Peyer's patch (tissue), 4 donors: Measurements from ENCODE around the gene KRT17. TPM values are rescaled to one million over a fixed set of nuclear protein-coding genes. Genes with fewer than 3 reads are reported as not detected.
"Not testable (repeated sequence)": the region's sequence is repeated elsewhere in the genome, so short reads cannot be mapped to it uniquely, and the experiment has no call there.

Source experiments
- DNase-seq, 3 donors: peaks; one replicate each; pipeline ENCODE4 v3.0.0-alpha.2; 2017 to 2019
- H3K27ac ChIP-seq, 4 donors: fragments of 200-600 bp; sonication (generic); one replicate each; pipeline ENCODE4 v1.5.1; 2016 to 2019
- H3K27me3 ChIP-seq, 2 donors: fragments of 200-600 bp; sonication (generic); one replicate each; pipeline ENCODE4 v1.5.1; 2019
- H3K36me3 ChIP-seq, 3 donors: fragments of 200-600 bp; sonication (generic); one replicate each; pipeline ENCODE4 v1.5.1; 2016 to 2019
- H3K4me1 ChIP-seq, 4 donors: fragments of 200-600 bp; sonication (generic); one replicate each; pipeline ENCODE4 v1.5.1; 2016 to 2019
- H3K4me3 ChIP-seq, 4 donors: fragments of 200-600 bp; sonication (generic); 1 replicate in 3 of 4; 2 replicates in 1 of 4; pipeline ENCODE4 v1.5.1; 2016 to 2019; ENCODE audit warnings: mild to moderate bottlenecking in 1 of 4
- H3K9me3 ChIP-seq, 4 donors: fragments of 200-600 bp; sonication (generic); one replicate each; pipeline ENCODE4 v1.5.1; 2016 to 2019; ENCODE audit warnings: mild to moderate bottlenecking in 1 of 4
- CTCF ChIP-seq, 6 experiments: fragments of 450-650 bp in 4 of 6; fragments of 200-600 bp in 2 of 6; sonication (generic) in 1 of 6; IDR thresholded peaks; one replicate each; pipeline ENCODE4 v1.5.1; 2017 to 2019; ENCODE audit warnings: antibody characterized with exemption in 6 of 6, mild to moderate bottlenecking in 3 of 6, moderate library complexity in 1 of 6
- POLR2A ChIP-seq, 2 donors: fragments of 450-650 bp; IDR thresholded peaks; one replicate each; pipeline ENCODE4 v1.5.1; 2017; ENCODE audit warnings: antibody characterized with exemption in 2 of 2, mild to moderate bottlenecking in 2 of 2, moderate library complexity in 2 of 2
- total RNA-seq, 4 donors: library from RNA; depleted of rRNA; stranded (reverse); fragments of >200 nt; gene quantifications; one replicate each; pipeline ENCODE4 v1.1.0, GENCODE V29; 2016

KRT17 gene
- total RNA-seq, 4 donors from 2014 or later: 2.7 TPM; not detected in 3

DNA sequence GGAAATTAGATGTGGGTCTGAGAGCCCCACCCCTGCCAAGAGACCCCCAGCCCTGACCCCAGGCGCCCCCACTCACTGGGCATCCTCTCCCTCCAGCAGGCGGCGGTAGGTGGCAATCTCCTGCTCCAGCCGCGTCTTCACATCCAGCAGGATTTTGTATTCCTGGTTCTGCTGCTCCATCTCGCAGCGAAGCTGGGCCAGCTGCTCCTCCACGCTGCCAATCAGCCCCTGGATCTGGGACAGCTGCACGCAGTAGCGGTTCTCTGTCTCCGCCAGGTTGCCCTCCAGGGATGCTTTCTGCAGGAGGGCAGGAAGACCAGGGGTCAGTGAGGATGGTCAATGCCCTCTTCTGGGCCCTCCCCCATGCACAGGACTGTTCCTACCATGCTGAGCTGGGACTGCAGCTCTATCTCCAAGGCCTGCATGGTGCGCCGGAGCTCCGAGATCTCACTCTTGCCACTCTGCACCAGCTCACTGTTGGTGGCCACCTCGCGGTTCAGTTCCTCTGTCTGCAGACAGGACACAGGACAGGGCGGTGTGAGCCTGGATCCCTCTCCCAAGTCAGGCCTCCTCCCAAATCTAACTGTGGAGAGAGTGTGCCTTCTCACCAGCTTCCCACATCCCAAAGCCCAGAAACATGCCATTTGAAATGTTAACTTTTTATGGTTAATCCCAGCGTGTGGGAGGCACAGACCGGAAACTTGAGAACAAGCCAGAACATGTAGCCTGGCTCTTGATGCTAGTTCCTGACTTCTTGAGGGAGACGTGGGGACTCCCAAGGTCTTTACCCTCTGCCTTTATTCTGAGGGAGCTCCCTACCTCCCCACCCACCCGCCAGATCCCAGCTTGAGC, 3.6 kb downstream of the KRT17 start:
- Histone ChIP-seq H3K36me3 (no peaks in the 10 kb centered on the region), H3K9me3 (no peaks in the 10 kb centered on the region), H3K27ac (no peak overlapping the region), H3K4me3 (no peak overlapping the region), H3K4me1 (no peaks in the 10 kb centered on the region), H3K27me3 (no peaks in the 10 kb centered on the region)
- DNase-seq: peak in 1 of 3 donors; percentile 38
- TF ChIP-seq CTCF (IDR thresholded peaks at IDR 0.05) (no peak), POLR2A (IDR thresholded peaks at IDR 0.05) (no peak)

DNA sequence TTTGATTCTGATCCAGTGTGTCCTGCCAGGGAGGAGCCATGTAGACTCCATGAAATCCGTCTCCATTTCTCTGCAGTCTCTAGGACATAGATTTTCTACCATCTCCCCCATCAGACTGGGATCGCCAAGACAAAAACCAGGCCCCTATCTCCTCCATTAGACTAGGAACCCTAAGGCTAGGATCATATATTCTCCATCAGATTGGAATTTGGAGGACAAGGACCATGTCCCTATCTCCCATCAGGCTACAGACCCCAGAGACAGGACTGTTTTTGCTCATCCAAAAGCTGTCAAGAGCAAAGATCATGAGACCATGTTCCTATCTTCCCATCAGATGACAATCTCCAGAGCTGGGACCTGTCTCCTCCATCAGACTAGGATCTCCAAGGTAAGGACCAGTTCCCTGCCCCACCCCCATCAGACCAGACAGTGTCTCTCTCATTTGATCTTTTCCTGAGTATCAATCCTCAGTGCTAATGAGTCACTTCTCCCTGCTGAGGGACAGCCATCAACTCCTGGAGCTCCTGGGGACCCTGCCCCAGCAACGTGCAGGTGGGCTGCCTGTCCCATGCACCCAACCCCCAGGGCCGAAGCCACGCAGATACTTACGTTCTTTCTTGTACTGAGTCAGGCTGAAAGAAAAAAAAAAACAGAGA, 4.3 kb downstream of the KRT17 start:
- H3K27me3 ChIP-seq, DNase-seq, H3K9me3 ChIP-seq, H3K4me3 ChIP-seq, H3K36me3 ChIP-seq, H3K27ac ChIP-seq, H3K4me1 ChIP-seq: not testable (repeated sequence)

DNA sequence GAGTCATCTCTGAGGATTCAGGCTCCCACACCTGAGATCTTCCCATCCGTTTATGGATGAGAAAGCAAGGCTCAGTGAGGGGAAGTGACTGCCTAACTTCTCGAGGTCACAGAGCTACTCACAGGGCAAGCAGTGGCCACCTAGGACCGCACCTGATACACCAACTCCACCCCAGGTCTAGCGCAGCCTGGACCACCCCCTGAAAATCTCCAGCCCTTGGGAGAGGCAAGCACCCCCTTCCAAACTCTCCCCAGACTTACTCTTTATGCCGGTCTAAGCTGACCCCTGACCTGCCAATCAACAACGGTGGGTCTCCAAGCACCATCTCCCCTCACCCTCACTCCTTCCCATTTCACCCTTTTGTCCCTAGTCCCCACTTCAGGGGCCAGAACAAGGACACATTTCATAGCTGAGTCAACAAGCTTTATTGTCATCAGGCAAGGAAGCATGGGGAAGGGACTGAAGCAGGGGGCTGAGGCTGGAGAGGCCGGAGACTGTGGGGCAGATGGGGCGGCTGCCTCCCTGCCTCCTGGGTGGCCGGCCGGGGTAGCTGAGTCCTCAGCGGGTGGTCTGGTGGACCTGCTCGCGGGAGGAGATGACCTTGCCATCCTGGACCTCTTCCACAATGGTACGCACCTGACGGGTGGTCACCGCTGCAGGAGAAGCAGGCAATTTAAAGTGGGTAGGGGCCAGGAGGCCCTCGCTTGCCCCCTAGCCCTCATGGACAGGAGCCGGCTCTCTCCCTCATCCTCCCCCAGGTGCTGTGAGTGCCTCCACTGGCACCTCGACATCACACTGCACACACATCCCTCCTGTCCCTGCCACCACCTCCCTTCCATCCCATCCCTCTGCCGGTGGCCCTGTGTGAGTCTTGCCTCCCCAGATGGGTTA, 5.1 kb downstream of the KRT17 start:
- no peak overlapping the region for H3K4me3 ChIP-seq
- DNase-seq: peak in 1 of 3 donors; percentile 30
- H3K36me3 ChIP-seq: no peaks in the 10 kb centered on the region
- no peaks in the 10 kb centered on the region for H3K27me3 ChIP-seq
- no peaks in the 10 kb centered on the region for H3K9me3 ChIP-seq
- H3K4me1 ChIP-seq: no peaks in the 10 kb centered on the region
- no peak overlapping the region for H3K27ac ChIP-seq
- TF ChIP-seq CTCF (IDR thresholded peaks at IDR 0.05): no peak
- no peak for TF ChIP-seq POLR2A (IDR thresholded peaks at IDR 0.05)

DNA sequence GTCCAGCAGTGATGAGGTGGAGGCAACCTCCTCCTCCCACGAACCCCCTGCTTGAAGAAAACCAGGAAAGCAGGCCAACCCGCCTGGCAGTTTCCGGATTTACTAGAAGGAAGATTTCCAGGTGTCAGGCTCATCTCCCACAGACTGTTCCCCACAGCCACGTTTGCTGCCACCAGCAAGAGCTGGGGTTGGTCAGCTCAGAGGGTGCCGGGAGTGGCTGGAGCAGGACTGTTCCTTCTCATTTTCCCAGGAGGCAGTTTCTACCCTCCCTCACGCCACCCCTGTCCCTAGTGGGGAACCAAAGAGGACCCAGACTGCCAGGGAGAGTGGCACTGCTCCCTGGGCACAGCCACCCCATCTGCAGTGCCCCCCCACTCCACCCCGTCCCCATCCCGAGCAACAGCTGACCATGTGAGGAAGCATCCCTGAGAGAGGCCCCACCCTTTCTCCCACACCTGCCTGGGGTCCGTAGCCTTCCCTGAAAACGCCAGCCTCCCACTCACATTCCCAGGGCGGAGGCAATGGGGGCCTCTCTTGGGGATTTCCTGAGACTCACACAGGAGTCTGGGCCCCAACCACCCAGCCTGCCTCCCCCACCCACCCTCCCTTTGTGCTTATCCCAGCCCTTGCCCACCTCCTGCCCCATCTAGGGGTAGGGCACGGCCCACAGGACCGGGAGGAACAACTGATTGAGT, 5.9 kb downstream of the KRT17 start:
- H3K27me3 ChIP-seq: no peaks in the 10 kb centered on the region
- no peaks in the 10 kb centered on the region for H3K36me3 ChIP-seq
- H3K27ac ChIP-seq: no peak overlapping the region
- TF ChIP-seq CTCF (IDR thresholded peaks at IDR 0.05): no peak
- TF ChIP-seq POLR2A (IDR thresholded peaks at IDR 0.05): no peak
- no peaks in the 10 kb centered on the region for H3K9me3 ChIP-seq
- no peak overlapping the region for H3K4me3 ChIP-seq
- H3K4me1 ChIP-seq: no peaks in the 10 kb centered on the region
- peak in 1 of 3 donors; percentile 40 for DNase-seq

DNA sequence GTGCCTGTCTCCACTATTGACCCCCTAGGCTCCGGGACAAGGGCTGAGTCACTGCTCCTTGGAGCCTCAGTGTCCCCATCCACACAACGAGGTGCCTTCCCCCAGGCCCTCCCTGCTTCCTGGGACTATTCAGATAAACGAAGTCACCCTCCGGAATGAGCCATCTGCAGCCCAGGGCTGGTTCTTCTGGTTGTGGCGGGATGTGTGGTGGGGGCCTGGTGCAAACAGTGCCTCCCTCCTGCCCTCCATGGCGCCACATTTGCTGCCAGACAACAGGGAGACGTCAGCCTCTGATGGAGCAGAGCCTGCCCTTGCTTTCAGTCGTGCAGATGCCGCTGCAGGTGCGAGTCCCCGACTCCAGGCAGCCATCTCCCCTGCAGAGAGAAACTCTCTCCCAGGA, 6.7 kb downstream of the KRT17 start:
- no peaks in the 10 kb centered on the region for H3K9me3 ChIP-seq
- no peaks in the 10 kb centered on the region for H3K27me3 ChIP-seq
- H3K4me1 ChIP-seq: no peaks in the 10 kb centered on the region
- H3K4me3 ChIP-seq: no peak overlapping the region
- no peaks in the 10 kb centered on the region for H3K36me3 ChIP-seq
- TF ChIP-seq POLR2A (IDR thresholded peaks at IDR 0.05) (no peak), CTCF (IDR thresholded peaks at IDR 0.05) (no peak)
- no peak for DNase-seq
- H3K27ac ChIP-seq: no peak overlapping the region
